Neural progenitor cell (in vitro differentiated cells): ENCODE results near the gene CAV1. TPM values are rescaled to one million over a fixed set of nuclear protein-coding genes. Genes with fewer than 3 reads are reported as not detected.
"Not testable (repeated sequence)": the region's sequence is repeated elsewhere in the genome, so short reads cannot be mapped to it uniquely, and the experiment has no call there.

ENCODE experiments used
- DNase-seq: peaks from one replicate; pipeline ENCODE4 v3.0.0-alpha.2; 2016; ENCODE audit warnings: low spot score
- H2AFZ ChIP-seq: fragments of 200-600 bp; sonication (generic); replicated peaks from 2 replicates; pipeline ENCODE4 v1.6.1; 2016; ENCODE audit warnings: antibody characterized with exemption
- H3F3A ChIP-seq: fragments of 200-600 bp; sonication (generic); 2 replicates; pipeline ENCODE4 v1.6.1; 2016; ENCODE audit warnings: antibody characterized with exemption, low read depth
- H3K27ac ChIP-seq: fragments of 200-600 bp; sonication (generic); 2 replicates; pipeline ENCODE4 v1.5.1; 2016; ENCODE audit warnings: mild to moderate bottlenecking
- H3K27me3 ChIP-seq: fragments of 200-600 bp; sonication (generic); 2 replicates; pipeline ENCODE4 v1.6.1; 2016; ENCODE audit warnings: mild to moderate bottlenecking, moderate library complexity
- H3K36me3 ChIP-seq: fragments of 200-600 bp; sonication (generic); 2 replicates; pipeline ENCODE4 v1.5.1; 2016
- H3K4me1 ChIP-seq: fragments of 200-600 bp; sonication (generic); 2 replicates; pipeline ENCODE4 v1.6.1; 2016; ENCODE audit warnings: mixed run types
- H3K4me2 ChIP-seq: fragments of 200-600 bp; sonication (generic); 2 replicates; pipeline ENCODE4 v1.6.1; 2016
- H3K4me3 ChIP-seq: fragments of 200-600 bp; sonication (generic); 2 replicates; pipeline ENCODE4 v1.5.1; 2016
- H3K79me2 ChIP-seq: fragments of 200-600 bp; sonication (generic); 2 replicates; pipeline ENCODE4 v1.6.1; 2016; ENCODE audit warnings: low read depth
- H3K9ac ChIP-seq: fragments of 200-600 bp; sonication (generic); 2 replicates; pipeline ENCODE4 v1.6.1; 2016
- H3K9me3 ChIP-seq: fragments of 200-600 bp; sonication (generic); 2 replicates; pipeline ENCODE4 v1.5.1; 2016; ENCODE audit warnings: low read depth
- H4K20me1 ChIP-seq: fragments of 200-600 bp; sonication (generic); 2 replicates; pipeline ENCODE4 v1.6.1; 2016; ENCODE audit warnings: low read depth
- H3K27ac Mint-ChIP-seq: 3 replicates; pipeline ENCODE4 v1.8.0; 2021; ENCODE audit warnings: mixed read lengths
- H3K27me3 Mint-ChIP-seq: 2 replicates; pipeline ENCODE4 v1.8.0; 2022; ENCODE audit warnings: low read depth, mild to moderate bottlenecking, inconsistent platforms, moderate library complexity, mixed read lengths; ENCODE audit not compliant: insufficient read depth
- H3K36me3 Mint-ChIP-seq: 3 replicates; pipeline ENCODE4 v1.8.0; 2021; ENCODE audit warnings: mixed read lengths
- H3K4me1 Mint-ChIP-seq: 3 replicates; pipeline ENCODE4 v1.8.0; 2021; ENCODE audit warnings: mixed read lengths
- H3K4me3 Mint-ChIP-seq: 3 replicates; pipeline ENCODE4 v1.8.0; 2021; ENCODE audit warnings: mild to moderate bottlenecking, moderate library complexity, mixed read lengths
- H3K9me3 Mint-ChIP-seq: 3 replicates; pipeline ENCODE4 v1.8.0; 2020; ENCODE audit warnings: mixed read lengths
- EZH2 ChIP-seq: fragments of 200-600 bp; sonication (generic); IDR thresholded peaks from 2 replicates; pipeline ENCODE4 v1.6.1; 2017; ENCODE audit warnings: antibody characterized with exemption, mild to moderate bottlenecking, moderate library complexity
- EZH2phosphoT487 ChIP-seq: fragments of 200-600 bp; sonication (generic); IDR thresholded peaks from 2 replicates; pipeline ENCODE4 v1.6.1; 2017; ENCODE audit warnings: antibody characterized with exemption
- total RNA-seq: library from RNA; depleted of rRNA; stranded (reverse); fragments of >200 nt; gene quantifications from 2 replicates; pipeline ENCODE4 v1.2.3, GENCODE V29; 2015; ENCODE audit warnings: low replicate concordance
- TF ChIP-seq, protein P1 (sequence below): fragments of 200-600 bp; sonication (generic); IDR thresholded peaks from 2 replicates; pipeline ENCODE4 v1.5.1; 2017; ENCODE audit warnings: antibody characterized with exemption, mild to moderate bottlenecking

Gene CAV1
- total RNA-seq, 1 donor from 2014 or later = 0.19 TPM

DNA sequence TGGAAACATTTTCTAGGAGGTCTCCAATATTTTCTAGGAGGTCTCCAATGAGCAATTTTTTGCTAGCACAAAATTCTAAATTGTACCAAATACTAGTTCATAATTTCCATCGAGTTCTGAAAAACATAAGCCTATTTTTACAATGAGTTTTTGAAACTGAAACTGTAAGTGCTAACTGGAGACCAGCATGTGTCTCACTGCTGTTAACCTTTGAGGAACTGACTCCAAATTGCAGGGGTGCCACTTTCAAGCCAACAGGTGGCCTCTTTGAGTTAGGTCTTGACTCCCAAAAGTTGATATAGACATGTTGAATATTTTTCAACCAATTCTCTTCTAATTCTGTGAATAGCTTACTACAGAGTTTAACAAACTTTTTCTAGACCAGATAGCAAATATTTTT, 58.8 kb downstream of the CAV1 start:
- Histone ChIP-seq H3K4me3 (no peak overlapping the region), H3K27me3 (no peaks in the 10 kb centered on the region), H3K4me2 (no peak overlapping the region), H3K27ac (no peak overlapping the region), H4K20me1 (no peaks in the 10 kb centered on the region), H3K4me1 (peaks cover 7% of the 10 kb centered on the region), H3K9me3 (no peaks in the 10 kb centered on the region), H2AFZ (no peak overlapping the region), H3K9ac (no peak overlapping the region), H3K79me2 (no peaks in the 10 kb centered on the region), H3F3A (peaks cover 3% of the 10 kb centered on the region), H3K36me3 (no peaks in the 10 kb centered on the region)
- Mint-ChIP-seq H3K4me1 (peaks cover 13% of the 10 kb centered on the region), H3K27ac (no peak overlapping the region), H3K9me3 (peaks cover 5% of the 10 kb centered on the region), H3K4me3 (no peak overlapping the region), H3K36me3 (no peaks in the 10 kb centered on the region), H3K27me3 (peaks cover 4% of the 10 kb centered on the region)
- no peak for TF ChIP-seq EZH2phosphoT487
- no peak for TF ChIP-seq EZH2
- DNase-seq = no peak

DNA sequence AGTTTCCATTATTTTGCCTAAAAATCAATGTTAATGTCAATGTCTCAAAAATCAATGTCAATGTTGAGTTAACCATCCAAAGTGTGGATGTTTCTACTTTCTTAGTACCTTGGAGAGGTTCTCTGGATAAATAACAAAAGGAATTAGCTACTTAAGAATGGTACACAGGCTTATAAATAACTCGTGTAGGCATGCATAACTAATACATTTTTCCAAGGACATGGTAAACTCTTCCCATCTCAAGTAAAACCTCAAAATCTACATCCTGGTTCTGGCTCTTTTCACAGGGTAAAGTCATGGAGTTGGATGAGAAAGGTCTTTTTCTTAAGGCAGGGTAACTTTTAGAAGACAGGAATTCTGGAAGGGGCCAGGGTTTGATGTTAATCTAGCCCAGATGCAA, 59.9 kb downstream of the CAV1 start:
- Mint-ChIP-seq H3K36me3 (no peaks in the 10 kb centered on the region), H3K4me3 (no peak overlapping the region), H3K9me3 (peaks cover 4% of the 10 kb centered on the region), H3K4me1 (peaks cover 17% of the 10 kb centered on the region), H3K27me3 (peaks cover 4% of the 10 kb centered on the region), H3K27ac (no peak overlapping the region)
- no peak overlapping the region for H2AFZ ChIP-seq
- H3K4me3 ChIP-seq = no peak overlapping the region
- no peak for DNase-seq
- no peak overlapping the region for H3K9ac ChIP-seq
- H3K4me2 ChIP-seq = no peak overlapping the region
- H3K36me3 ChIP-seq = no peaks in the 10 kb centered on the region
- H4K20me1 ChIP-seq = no peaks in the 10 kb centered on the region
- H3K9me3 ChIP-seq = no peaks in the 10 kb centered on the region
- H3K27ac ChIP-seq = no peak overlapping the region
- H3K79me2 ChIP-seq = no peaks in the 10 kb centered on the region
- H3F3A ChIP-seq = peaks cover 3% of the 10 kb centered on the region
- H3K4me1 ChIP-seq = peaks cover 9% of the 10 kb centered on the region
- H3K27me3 ChIP-seq = no peaks in the 10 kb centered on the region
- TF ChIP-seq, protein P1, sequence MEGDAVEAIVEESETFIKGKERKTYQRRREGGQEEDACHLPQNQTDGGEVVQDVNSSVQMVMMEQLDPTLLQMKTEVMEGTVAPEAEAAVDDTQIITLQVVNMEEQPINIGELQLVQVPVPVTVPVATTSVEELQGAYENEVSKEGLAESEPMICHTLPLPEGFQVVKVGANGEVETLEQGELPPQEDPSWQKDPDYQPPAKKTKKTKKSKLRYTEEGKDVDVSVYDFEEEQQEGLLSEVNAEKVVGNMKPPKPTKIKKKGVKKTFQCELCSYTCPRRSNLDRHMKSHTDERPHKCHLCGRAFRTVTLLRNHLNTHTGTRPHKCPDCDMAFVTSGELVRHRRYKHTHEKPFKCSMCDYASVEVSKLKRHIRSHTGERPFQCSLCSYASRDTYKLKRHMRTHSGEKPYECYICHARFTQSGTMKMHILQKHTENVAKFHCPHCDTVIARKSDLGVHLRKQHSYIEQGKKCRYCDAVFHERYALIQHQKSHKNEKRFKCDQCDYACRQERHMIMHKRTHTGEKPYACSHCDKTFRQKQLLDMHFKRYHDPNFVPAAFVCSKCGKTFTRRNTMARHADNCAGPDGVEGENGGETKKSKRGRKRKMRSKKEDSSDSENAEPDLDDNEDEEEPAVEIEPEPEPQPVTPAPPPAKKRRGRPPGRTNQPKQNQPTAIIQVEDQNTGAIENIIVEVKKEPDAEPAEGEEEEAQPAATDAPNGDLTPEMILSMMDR = no peak
- TF ChIP-seq EZH2 (no peak), EZH2phosphoT487 (no peak)

DNA sequence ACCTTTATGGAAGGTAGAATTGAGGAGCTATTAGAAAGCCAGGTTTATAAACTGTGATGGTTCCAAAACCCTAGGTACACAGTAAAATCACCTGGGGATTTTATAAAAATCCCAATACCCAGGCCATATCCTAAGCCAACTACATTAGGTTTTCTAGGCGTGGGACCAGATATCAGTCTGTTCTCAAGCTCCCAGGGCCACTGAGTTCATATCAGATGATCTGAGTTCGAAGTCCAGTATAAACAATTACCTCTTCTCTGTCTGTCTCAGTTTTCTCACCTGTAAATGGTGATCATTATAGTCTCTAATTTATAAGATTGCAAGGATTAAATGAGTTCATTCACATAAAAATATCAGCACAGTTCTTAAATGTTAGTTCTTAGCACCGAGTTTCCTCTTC, 60.6 kb downstream of the CAV1 start:
- H3K9me3 ChIP-seq = no peaks in the 10 kb centered on the region
- H3F3A ChIP-seq = peaks cover 3% of the 10 kb centered on the region
- Mint-ChIP-seq H3K9me3 (peaks cover 4% of the 10 kb centered on the region), H3K4me1 (peaks cover 17% of the 10 kb centered on the region), H3K27me3 (peaks cover 2% of the 10 kb centered on the region), H3K36me3 (no peaks in the 10 kb centered on the region), H3K4me3 (no peak overlapping the region), H3K27ac (no peak overlapping the region)
- no peak for DNase-seq
- H3K27me3 ChIP-seq = no peaks in the 10 kb centered on the region
- H3K27ac ChIP-seq = no peak overlapping the region
- no peak overlapping the region for H3K9ac ChIP-seq
- TF ChIP-seq EZH2 (no peak), EZH2phosphoT487 (no peak)
- TF ChIP-seq, protein P1 = no peak
- no peaks in the 10 kb centered on the region for H3K36me3 ChIP-seq
- no peak overlapping the region for H3K4me3 ChIP-seq
- H4K20me1 ChIP-seq = no peaks in the 10 kb centered on the region
- no peak overlapping the region for H3K4me2 ChIP-seq
- peaks cover 9% of the 10 kb centered on the region for H3K4me1 ChIP-seq
- H2AFZ ChIP-seq = no peak overlapping the region
- H3K79me2 ChIP-seq = no peaks in the 10 kb centered on the region

DNA sequence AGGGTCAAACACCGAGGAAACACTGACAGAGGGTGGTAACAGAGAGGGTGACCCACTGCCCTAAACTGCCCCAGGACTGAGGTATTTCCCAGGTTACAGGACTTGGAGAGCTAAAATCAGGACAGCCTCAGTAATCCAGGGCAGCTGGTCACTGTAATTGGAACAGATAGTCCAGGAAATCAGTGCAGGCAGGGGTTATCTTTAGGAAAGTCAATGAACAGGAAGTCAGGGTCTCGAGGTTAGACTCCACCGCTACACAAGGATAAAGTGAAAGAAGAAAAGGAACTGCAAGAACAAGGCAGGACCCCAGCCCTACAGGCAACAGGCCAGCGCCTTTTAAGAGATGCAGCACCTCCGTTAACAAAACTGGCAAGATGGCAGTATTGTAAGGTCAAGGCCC, 61.1 kb downstream of the CAV1 start:
- H3K27ac ChIP-seq = no peak overlapping the region
- Mint-ChIP-seq H3K4me3 (no peak overlapping the region), H3K9me3 (peaks cover 4% of the 10 kb centered on the region), H3K27ac (no peak overlapping the region), H3K27me3 (peaks cover 2% of the 10 kb centered on the region), H3K36me3 (no peaks in the 10 kb centered on the region), H3K4me1 (peaks cover 17% of the 10 kb centered on the region)
- H3K9ac ChIP-seq = no peak overlapping the region
- no peak overlapping the region for H3K4me3 ChIP-seq
- H3K27me3 ChIP-seq = no peaks in the 10 kb centered on the region
- no peaks in the 10 kb centered on the region for H3K36me3 ChIP-seq
- no peaks in the 10 kb centered on the region for H3K79me2 ChIP-seq
- H3K4me1 ChIP-seq = peaks cover 9% of the 10 kb centered on the region
- no peaks in the 10 kb centered on the region for H3K9me3 ChIP-seq
- no peak overlapping the region for H3K4me2 ChIP-seq
- peaks cover 3% of the 10 kb centered on the region for H3F3A ChIP-seq
- H2AFZ ChIP-seq = no peak overlapping the region
- TF ChIP-seq EZH2phosphoT487 = no peak
- TF ChIP-seq, protein P1 = no peak
- no peak for TF ChIP-seq EZH2
- no peak for DNase-seq
- H4K20me1 ChIP-seq = no peaks in the 10 kb centered on the region

DNA sequence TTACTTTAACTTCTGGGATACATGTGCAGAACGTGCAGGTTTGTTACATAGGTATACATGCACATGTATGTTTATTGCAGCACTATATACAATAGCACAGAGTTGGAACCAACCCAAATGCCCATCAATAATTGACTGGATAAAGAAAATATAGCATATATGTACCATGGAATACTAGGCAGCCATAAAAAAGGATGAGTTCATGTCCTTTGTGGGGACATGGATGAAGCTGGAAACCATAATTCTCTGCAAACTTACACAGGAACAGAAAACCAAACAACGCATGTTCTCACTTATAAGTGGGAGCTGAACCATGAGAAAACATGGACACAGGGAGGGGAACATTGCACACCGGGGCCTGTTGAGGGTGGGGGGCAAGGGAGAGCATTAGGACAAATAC, 62.4 kb downstream of the CAV1 start:
- not testable (repeated sequence) for H3K36me3 Mint-ChIP-seq, H3K4me3 Mint-ChIP-seq, H3K4me1 ChIP-seq, H2AFZ ChIP-seq, H3K4me2 ChIP-seq, H3K27me3 Mint-ChIP-seq, H3K27ac Mint-ChIP-seq, H3K36me3 ChIP-seq, H4K20me1 ChIP-seq, H3K79me2 ChIP-seq, H3K4me3 ChIP-seq, H3F3A ChIP-seq, H3K27me3 ChIP-seq, H3K9me3 Mint-ChIP-seq, DNase-seq, H3K9ac ChIP-seq, H3K9me3 ChIP-seq, H3K27ac ChIP-seq
- peaks cover 17% of the 10 kb centered on the region for H3K4me1 Mint-ChIP-seq
